ENCODE results near the gene ARHGAP22.
A peak's percentile ranks its signal among the peaks of the same experiment; 100 is the strongest.

Gene ARHGAP22

DNA sequence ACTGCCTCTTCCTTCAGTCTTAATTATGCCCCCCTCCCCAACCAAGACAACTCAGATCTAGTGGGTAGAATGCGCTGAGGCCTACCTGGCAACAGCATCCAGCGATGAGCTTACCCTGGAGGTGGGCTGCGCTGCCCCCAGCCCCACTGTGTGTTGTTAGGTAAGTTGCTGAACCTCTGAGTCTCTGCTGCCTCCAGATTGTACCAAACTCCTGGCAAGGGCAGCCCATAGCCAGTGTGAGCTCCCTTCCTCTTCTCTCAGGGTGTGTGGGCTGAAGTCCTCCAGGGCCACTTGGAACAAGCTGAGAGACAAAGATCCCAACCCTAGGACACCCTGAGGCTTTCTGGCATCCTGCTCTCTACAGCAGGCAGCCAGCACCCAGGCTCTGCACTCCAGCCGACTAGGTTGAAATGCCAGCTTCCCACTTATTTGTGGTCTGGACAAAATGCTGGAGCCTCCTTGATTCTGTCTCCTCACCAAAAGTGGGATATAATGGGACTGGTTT, 135.3 kb downstream of the ARHGAP22 start:
- H3K27me3 ChIP-seq = no peaks in the 10 kb centered on the region
- H3K4me1 ChIP-seq = peaks cover 20 to 37% (median 29%) of the 10 kb centered on the region in 10 experiments
- H3K27ac ChIP-seq = peak overlapping the region in 5 of 11 experiments; percentile 11 to 54 (median 15); a peak in 6 of 22 replicates
- no peak for TF ChIP-seq Cebpa-rat (IDR thresholded peaks at IDR 0.05)
- peaks cover 0 to 7% (median 0%) of the 10 kb centered on the region in 11 experiments; a peak in 2 of 22 replicates for H3K9me3 ChIP-seq (replicated peaks in 1 of 11)
- peaks cover 0 to 5% (median 0%) of the 10 kb centered on the region in 11 experiments; a peak in 1 of 22 replicates for H3K36me3 ChIP-seq
- peak overlapping the region; percentile 41 to 78 (median 65); a peak in 21 of 22 replicates for H3K4me2 ChIP-seq
- H3K4me3 ChIP-seq = no peak overlapping the region
- H4K20me1 ChIP-seq = peaks cover 0 to 19% (median 0%) of the 10 kb centered on the region in 11 experiments; a peak in 2 of 22 replicates
- H3K9ac ChIP-seq = peak overlapping the region in 1 of 11 experiments; percentile 5; a peak in 1 of 22 replicates

DNA sequence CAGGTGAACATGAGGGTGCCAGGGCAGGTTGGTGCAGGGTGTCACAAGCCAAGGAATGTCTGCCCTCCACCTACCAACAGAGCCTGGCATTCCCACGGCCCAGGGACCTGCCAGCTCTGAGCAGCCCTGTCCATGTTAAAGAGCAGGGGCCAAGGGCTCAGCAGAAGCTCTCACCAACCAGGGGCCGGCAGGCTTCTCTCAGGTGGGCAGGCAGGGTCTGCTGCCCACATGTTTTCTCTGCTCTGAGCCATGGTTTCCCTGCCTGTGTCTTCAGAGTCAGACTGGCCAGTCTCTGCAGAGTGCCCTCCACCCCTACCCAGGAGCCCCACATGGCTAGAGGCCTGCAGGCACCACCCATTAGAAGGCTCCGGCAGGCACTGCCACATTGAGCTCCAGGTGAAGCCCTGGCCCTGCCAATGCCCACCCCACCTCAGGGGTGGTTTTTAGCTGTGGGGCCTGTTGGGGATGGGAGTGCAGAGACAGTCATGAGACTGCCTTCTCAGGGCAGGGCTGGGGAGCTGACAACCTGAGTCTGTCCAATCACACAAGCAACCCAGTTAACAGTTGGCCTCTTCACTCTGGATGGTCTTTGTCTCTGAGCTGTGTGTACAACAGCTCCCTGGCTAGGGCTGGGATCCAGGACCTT, 135.9 kb downstream of the ARHGAP22 start:
- H3K4me1 ChIP-seq = peaks cover 16 to 31% (median 26%) of the 10 kb centered on the region in 10 experiments
- no peaks in the 10 kb centered on the region for H3K27me3 ChIP-seq
- no peak overlapping the region for H3K4me3 ChIP-seq
- no peak for TF ChIP-seq Cebpa-rat (IDR thresholded peaks at IDR 0.05)
- no peak overlapping the region for H3K9ac ChIP-seq
- H3K9me3 ChIP-seq (replicated peaks in 1 of 11) = peaks cover 0 to 7% (median 0%) of the 10 kb centered on the region in 11 experiments; a peak in 2 of 22 replicates
- peaks cover 0 to 19% (median 0%) of the 10 kb centered on the region in 11 experiments; a peak in 2 of 22 replicates for H4K20me1 ChIP-seq
- H3K36me3 ChIP-seq = peaks cover 0 to 5% (median 0%) of the 10 kb centered on the region in 11 experiments; a peak in 1 of 22 replicates
- H3K4me2 ChIP-seq = peak overlapping the region in 8 of 11 experiments; percentile 55 to 78 (median 66); a peak in 13 of 22 replicates
- peak overlapping the region in 1 of 11 experiments; percentile 54; a peak in 3 of 22 replicates for H3K27ac ChIP-seq

DNA sequence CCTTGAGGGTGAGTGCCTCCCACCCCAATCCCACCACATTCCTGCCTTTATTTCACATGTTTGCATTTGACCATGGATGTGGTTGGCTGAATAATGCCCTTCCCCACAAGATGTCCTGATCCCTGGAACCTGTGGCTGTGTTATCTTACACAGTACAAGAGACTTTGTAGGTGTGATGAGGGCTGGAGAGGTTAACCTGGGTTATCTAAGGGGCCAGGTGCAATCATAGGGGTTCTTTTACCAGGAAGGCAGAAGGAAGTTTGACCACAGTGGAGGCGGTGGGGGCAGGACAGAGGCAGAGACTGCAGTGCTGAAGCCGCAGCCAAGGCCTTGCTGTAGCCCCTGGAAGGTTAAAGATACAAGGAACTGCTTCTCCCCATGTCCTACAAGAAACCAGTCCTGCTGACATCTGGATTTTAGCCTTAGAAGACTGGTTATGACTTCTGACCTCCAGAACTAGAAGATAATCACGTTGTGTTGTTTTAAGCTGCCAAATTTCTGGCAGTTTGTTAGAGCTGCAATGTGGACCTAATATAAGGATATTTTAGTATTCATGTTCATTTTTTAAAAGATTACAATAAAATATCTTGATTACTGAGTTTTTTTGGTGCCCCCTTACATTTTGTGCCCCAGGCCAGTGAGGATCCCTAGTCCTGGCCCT, 136.6 kb downstream of the ARHGAP22 start:
- no peak for TF ChIP-seq Cebpa-rat (IDR thresholded peaks at IDR 0.05)
- Histone ChIP-seq H3K9me3 (replicated peaks in 1 of 11) (peaks cover 0 to 7% (median 0%) of the 10 kb centered on the region in 11 experiments; a peak in 2 of 22 replicates), H3K4me1 (peaks cover 16 to 27% (median 26%) of the 10 kb centered on the region in 10 experiments), H3K4me2 (no peak overlapping the region), H3K27ac (no peak overlapping the region), H3K27me3 (no peaks in the 10 kb centered on the region), H3K36me3 (peaks cover 0 to 1% (median 0%) of the 10 kb centered on the region in 11 experiments; a peak in 1 of 22 replicates), H3K4me3 (no peak overlapping the region), H4K20me1 (peaks cover 0 to 24% (median 0%) of the 10 kb centered on the region in 11 experiments; a peak in 2 of 22 replicates), H3K9ac (no peak overlapping the region)

DNA sequence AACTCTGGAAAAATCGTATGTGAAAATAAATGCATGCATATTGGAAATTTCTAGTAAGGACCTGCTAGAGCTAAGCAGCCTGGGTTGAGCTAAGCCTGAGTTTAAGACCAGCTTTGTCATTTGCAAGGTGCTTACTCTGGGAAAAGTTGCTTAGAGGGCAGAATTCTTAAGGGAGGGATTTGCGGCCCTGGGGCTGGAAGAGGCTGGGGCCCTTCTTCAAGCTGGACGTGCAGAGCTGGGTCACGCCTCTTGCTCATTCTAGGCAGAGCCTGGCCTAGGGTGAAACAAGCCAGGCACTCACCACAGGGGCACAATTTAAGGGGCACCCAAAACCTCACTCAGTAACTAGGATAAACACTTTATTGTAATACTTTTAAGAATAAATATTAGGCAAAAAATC, 137.2 kb downstream of the ARHGAP22 start:
- H3K27me3 ChIP-seq = no peaks in the 10 kb centered on the region
- no peak overlapping the region for H3K4me3 ChIP-seq
- no peaks in the 10 kb centered on the region; a peak in 1 of 22 replicates for H3K36me3 ChIP-seq
- H3K27ac ChIP-seq = no peak overlapping the region
- no peak for TF ChIP-seq Cebpa-rat (IDR thresholded peaks at IDR 0.05)
- H4K20me1 ChIP-seq = peaks cover 0 to 24% (median 0%) of the 10 kb centered on the region in 11 experiments; a peak in 2 of 22 replicates
- no peak overlapping the region for H3K4me2 ChIP-seq
- H3K9ac ChIP-seq = no peak overlapping the region
- H3K9me3 ChIP-seq (replicated peaks in 1 of 11) = peaks cover 0 to 3% (median 0%) of the 10 kb centered on the region in 11 experiments; a peak in 2 of 22 replicates
- H3K4me1 ChIP-seq = peaks cover 16 to 27% (median 26%) of the 10 kb centered on the region in 10 experiments

DNA sequence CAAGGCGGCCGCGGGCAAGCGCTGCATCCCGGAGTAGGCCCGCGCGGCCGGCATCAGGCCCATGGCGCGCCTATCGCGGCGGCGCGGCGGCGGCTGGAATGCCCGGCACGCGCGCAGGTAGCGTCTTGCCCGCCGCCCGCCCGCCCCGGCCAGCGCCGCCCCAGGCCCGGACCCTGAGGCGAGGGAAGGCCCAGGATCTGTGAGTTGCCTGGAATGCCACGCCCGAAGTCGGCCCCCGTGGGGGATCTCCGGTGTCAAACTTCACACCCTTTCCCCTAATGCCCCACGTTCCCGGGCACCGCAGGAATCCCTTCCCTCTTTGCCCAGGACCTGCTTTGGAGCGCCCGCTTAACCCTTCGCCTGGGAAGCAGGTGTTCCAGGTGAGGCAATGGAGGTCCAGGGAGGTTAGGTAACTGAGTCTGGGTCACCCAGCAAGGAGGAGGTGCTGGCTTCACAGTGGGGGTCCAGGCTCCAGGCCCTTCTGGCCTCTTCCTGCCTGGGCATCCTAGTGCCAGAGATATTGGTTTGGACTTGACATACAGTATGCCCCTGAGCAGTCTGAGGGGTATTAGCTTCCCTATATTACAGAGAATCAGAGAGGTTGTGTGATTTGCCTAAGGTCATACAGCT, 138.1 kb downstream of the ARHGAP22 start:
- Histone ChIP-seq H3K4me2 (no peak overlapping the region), H3K36me3 (no peaks in the 10 kb centered on the region; a peak in 1 of 22 replicates), H3K27me3 (no peaks in the 10 kb centered on the region), H4K20me1 (peaks cover 0 to 24% (median 0%) of the 10 kb centered on the region in 11 experiments; a peak in 2 of 22 replicates), H3K4me1 (peaks cover 16 to 30% (median 25%) of the 10 kb centered on the region in 10 experiments), H3K4me3 (no peak overlapping the region), H3K9me3 (replicated peaks in 1 of 11) (peaks cover 0 to 3% (median 0%) of the 10 kb centered on the region in 11 experiments; a peak in 1 of 22 replicates), H3K27ac (no peak overlapping the region), H3K9ac (no peak overlapping the region)
- no peak for TF ChIP-seq Cebpa-rat (IDR thresholded peaks at IDR 0.05)

DNA sequence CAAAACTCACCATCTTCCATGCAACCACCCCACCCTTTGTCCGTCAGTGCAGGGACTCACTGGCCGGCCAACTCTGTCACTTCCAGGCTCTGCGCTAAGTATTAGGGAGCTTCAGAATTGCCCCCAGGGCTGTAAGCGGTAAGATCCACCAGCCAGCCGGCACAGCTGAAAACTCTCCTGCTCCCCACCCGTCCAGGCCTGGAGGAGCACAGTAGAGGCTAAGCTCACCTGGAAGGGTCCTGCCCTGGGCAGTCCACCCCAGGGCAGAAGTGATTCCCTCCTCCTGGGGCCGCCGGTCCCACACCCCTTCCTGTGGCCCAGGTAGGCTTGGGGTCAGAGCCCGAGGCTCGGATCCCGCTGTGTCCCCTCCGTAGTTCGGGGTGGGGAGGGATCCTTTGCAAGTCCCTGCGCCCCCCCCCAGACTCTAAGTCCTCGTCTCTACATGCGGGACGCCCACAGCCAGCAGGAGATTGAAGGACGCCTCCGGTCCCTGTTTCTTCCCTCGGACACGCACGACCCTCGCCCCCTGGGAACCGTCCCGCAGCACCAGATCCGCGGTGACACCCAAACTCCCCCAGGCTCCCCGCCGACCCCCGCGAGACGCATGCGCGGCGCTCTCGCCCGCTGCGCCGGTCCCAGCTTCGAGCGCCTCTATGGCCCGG, 138.9 kb downstream of the ARHGAP22 start:
- Histone ChIP-seq H3K9me3 (replicated peaks in 1 of 11) (peaks cover 0 to 6% (median 0%) of the 10 kb centered on the region in 11 experiments; a peak in 2 of 22 replicates), H3K27me3 (no peaks in the 10 kb centered on the region), H3K9ac (no peak overlapping the region), H4K20me1 (peaks cover 0 to 24% (median 0%) of the 10 kb centered on the region in 11 experiments; a peak in 2 of 22 replicates), H3K4me1 (peaks cover 16 to 27% (median 21%) of the 10 kb centered on the region in 10 experiments), H3K4me3 (no peak overlapping the region), H3K36me3 (no peaks in the 10 kb centered on the region; a peak in 1 of 22 replicates), H3K27ac (no peak overlapping the region), H3K4me2 (no peak overlapping the region)
- TF ChIP-seq Cebpa-rat (IDR thresholded peaks at IDR 0.05) = no peak

DNA sequence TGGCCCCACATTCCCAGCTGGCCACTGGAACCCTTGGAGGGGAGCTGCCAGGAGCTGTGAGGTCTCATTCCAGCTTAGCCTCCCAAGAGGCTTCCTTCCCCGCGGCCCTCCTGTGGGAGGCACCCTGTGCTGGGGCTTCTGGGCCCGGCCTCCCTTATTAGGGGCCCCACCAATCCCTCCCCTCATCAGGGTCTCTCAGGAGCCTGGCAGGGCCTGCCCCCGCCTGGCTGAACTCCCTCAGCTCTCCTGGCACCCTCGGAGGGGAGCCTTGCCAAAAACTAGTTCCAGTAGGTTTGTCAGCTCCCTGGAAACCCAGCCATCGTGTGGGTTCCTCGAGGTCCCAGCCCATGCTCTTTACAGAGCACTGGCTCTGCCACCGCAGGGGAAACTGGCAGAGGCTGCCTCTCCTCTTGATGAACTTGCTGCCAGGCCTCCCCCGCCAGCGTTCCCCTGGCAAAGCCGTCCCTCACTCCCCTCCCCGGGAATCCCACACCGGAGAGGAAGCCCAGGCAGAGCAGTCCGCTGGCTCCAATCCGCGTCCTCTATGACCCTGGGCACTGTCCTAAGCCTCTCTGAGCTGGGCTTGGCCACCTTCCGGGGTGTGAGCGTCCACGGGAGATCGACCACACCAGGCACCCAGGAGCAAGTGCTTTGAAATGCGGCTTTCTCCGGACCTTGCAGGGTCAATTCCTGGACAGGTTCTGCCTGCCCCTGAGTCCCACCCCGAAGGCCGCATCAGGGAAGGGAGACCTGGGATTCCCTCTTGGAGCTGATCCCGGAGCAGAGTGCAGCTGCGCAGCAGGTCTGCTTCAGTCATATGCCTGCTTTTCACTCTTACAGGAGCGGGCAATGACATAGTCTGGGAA, 139.8 kb downstream of the ARHGAP22 start:
- Histone ChIP-seq H4K20me1 (peaks cover 0 to 19% (median 0%) of the 10 kb centered on the region in 11 experiments; a peak in 2 of 22 replicates), H3K27me3 (no peaks in the 10 kb centered on the region), H3K36me3 (peaks cover 0 to 3% (median 0%) of the 10 kb centered on the region in 11 experiments; a peak in 1 of 22 replicates), H3K9me3 (replicated peaks in 1 of 11) (peaks cover 0 to 6% (median 0%) of the 10 kb centered on the region in 11 experiments; a peak in 2 of 22 replicates), H3K27ac (no peak overlapping the region), H3K4me3 (no peak overlapping the region), H3K4me1 (peaks cover 9 to 18% (median 12%) of the 10 kb centered on the region in 10 experiments), H3K9ac (no peak overlapping the region), H3K4me2 (no peak overlapping the region)
- no peak for TF ChIP-seq Cebpa-rat (IDR thresholded peaks at IDR 0.05)
